Astrocyte (in vitro differentiated cells and primary cell): Measurements from ENCODE around the gene MAPKAP1. TPM values are rescaled to one million over a fixed set of nuclear protein-coding genes. Genes with fewer than 3 reads are reported as not detected.
A peak's percentile ranks its signal among the peaks of the same experiment; 100 is the strongest.

Source experiments
- DNase-seq: peaks from one replicate; pipeline ENCODE4 v3.0.0-alpha.2; 2010; ENCODE audit warnings: low read depth
- FAIRE-seq: peaks from 2 replicates; lab custom pipeline; 2011; peaks lifted over from hg19 to GRCh38; lab: Jason Lieb, UNC
- H2AFZ ChIP-seq: 2 replicates; pipeline ENCODE4 v1.6.0; 2012; ENCODE audit warnings: low read depth, low read length, inconsistent platforms
- H3K27ac ChIP-seq: 2 replicates; pipeline ENCODE4 v1.5.1; 2011; ENCODE audit warnings: low read depth, low read length, inconsistent platforms
- H3K27me3 ChIP-seq: 2 replicates; pipeline ENCODE4 v1.6.0; 2011; ENCODE audit warnings: low read length, inconsistent platforms; ENCODE audit not compliant: insufficient read depth
- H3K36me3 ChIP-seq: 2 replicates; pipeline ENCODE4 v1.5.1; 2011; ENCODE audit warnings: low read length, inconsistent platforms; ENCODE audit not compliant: insufficient read depth
- H3K4me1 ChIP-seq: 2 replicates; pipeline ENCODE4 v1.5.1; 2011; ENCODE audit warnings: low read length, inconsistent platforms; ENCODE audit not compliant: insufficient read depth
- H3K4me2 ChIP-seq: 2 replicates; pipeline ENCODE4 v1.6.0; 2012; ENCODE audit warnings: low read length, inconsistent platforms
- H3K4me3 ChIP-seq: 2 replicates; pipeline ENCODE4 v1.5.1; 2011; ENCODE audit warnings: low read depth, mild to moderate bottlenecking, low read length, inconsistent platforms; ENCODE audit not compliant: insufficient read depth
- H3K79me2 ChIP-seq: 2 replicates; pipeline ENCODE4 v1.6.0; 2012; ENCODE audit warnings: mild to moderate bottlenecking, low read length, inconsistent platforms; ENCODE audit not compliant: insufficient read depth
- H3K9ac ChIP-seq: 2 replicates; pipeline ENCODE4 v1.6.0; 2012; ENCODE audit warnings: mild to moderate bottlenecking, low read length, inconsistent platforms
- H3K9me3 ChIP-seq: 2 replicates; pipeline ENCODE4 v1.5.1; 2012; ENCODE audit warnings: low read depth, mild to moderate bottlenecking, low read length, inconsistent platforms; ENCODE audit not compliant: insufficient read depth
- H4K20me1 ChIP-seq: 2 replicates; pipeline ENCODE4 v1.6.0; 2012; ENCODE audit warnings: low read length, inconsistent platforms; ENCODE audit not compliant: insufficient read depth
- H3K27ac Mint-ChIP-seq: one replicate; pipeline ENCODE4 v1.8.0; 2021; ENCODE audit warnings: mild to moderate bottlenecking, mixed read lengths; ENCODE audit not compliant: unreplicated experiment
- H3K27me3 Mint-ChIP-seq: one replicate; pipeline ENCODE4 v1.8.0; 2021; ENCODE audit warnings: low read depth, mixed read lengths; ENCODE audit not compliant: unreplicated experiment
- H3K36me3 Mint-ChIP-seq: one replicate; pipeline ENCODE4 v1.8.0; 2021; ENCODE audit warnings: low read depth, mixed read lengths; ENCODE audit not compliant: unreplicated experiment
- H3K4me1 Mint-ChIP-seq: one replicate; pipeline ENCODE4 v1.8.0; 2021; ENCODE audit warnings: low read depth, mixed read lengths; ENCODE audit not compliant: unreplicated experiment
- H3K4me3 Mint-ChIP-seq: one replicate; pipeline ENCODE4 v1.8.0; 2021; ENCODE audit warnings: mild to moderate bottlenecking, moderate library complexity, mixed read lengths; ENCODE audit not compliant: unreplicated experiment
- H3K9me3 Mint-ChIP-seq: one replicate; pipeline ENCODE4 v1.8.0; 2021; ENCODE audit warnings: mild to moderate bottlenecking, mixed read lengths; ENCODE audit not compliant: unreplicated experiment
- EZH2 ChIP-seq: IDR thresholded peaks from 2 replicates; pipeline ENCODE4 v1.6.1; 2012; ENCODE audit warnings: mild to moderate bottlenecking, low read length, inconsistent platforms; ENCODE audit not compliant: insufficient read depth
- total RNA-seq: library from RNA; stranded (reverse); gene quantifications from 2 replicates; pipeline ENCODE4 v1.2.1, GENCODE V29; 2021
- TF ChIP-seq, protein P1 (sequence below): IDR thresholded peaks from 2 replicates; pipeline ENCODE4 v1.5.1; 2011; ENCODE audit warnings: low read depth, mild to moderate bottlenecking, inconsistent platforms, low read length, moderate library complexity; ENCODE audit not compliant: insufficient read depth

Gene MAPKAP1
- total RNA-seq, 1 donor from 2014 or later: 109 TPM

DNA sequence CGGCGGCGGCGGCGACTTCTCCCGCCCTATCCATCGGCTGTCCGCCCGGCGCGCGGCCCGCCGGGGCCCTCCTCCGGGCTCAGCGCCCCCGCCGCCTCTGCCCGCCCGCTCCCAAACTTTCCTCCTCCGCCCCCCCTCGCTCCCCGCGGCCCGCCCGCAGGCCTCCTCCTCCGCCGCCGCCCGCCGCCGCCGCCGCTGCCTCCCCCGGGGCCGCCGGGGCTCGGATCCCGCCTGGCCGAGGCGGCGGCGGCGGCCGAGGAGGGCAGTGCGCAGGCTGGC lies 39.7 kb upstream of the MAPKAP1 start:
- Histone ChIP-seq H4K20me1 (peaks cover 8% of the 10 kb centered on the region), H3K4me1 (peaks cover 25% of the 10 kb centered on the region), H3K9ac (peak overlapping the region; percentile 58), H3K4me3 (peak overlapping the region; percentile 63), H3K27me3 (no peaks in the 10 kb centered on the region), H3K9me3 (no peaks in the 10 kb centered on the region), H3K79me2 (peaks cover 44% of the 10 kb centered on the region), H2AFZ (no peak overlapping the region), H3K27ac (no peak overlapping the region), H3K4me2 (peak overlapping the region; percentile 88), H3K36me3 (no peaks in the 10 kb centered on the region)
- H3K9me3 Mint-ChIP-seq: no peaks in the 10 kb centered on the region
- no peak overlapping the region for H3K4me3 Mint-ChIP-seq
- DNase-seq (no peak), FAIRE-seq (no peak)
- TF ChIP-seq, protein P1, sequence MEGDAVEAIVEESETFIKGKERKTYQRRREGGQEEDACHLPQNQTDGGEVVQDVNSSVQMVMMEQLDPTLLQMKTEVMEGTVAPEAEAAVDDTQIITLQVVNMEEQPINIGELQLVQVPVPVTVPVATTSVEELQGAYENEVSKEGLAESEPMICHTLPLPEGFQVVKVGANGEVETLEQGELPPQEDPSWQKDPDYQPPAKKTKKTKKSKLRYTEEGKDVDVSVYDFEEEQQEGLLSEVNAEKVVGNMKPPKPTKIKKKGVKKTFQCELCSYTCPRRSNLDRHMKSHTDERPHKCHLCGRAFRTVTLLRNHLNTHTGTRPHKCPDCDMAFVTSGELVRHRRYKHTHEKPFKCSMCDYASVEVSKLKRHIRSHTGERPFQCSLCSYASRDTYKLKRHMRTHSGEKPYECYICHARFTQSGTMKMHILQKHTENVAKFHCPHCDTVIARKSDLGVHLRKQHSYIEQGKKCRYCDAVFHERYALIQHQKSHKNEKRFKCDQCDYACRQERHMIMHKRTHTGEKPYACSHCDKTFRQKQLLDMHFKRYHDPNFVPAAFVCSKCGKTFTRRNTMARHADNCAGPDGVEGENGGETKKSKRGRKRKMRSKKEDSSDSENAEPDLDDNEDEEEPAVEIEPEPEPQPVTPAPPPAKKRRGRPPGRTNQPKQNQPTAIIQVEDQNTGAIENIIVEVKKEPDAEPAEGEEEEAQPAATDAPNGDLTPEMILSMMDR: no peak
- no peak for TF ChIP-seq EZH2
- no peaks in the 10 kb centered on the region for H3K27me3 Mint-ChIP-seq
- H3K4me1 Mint-ChIP-seq: peaks cover 29% of the 10 kb centered on the region
- no peak overlapping the region for H3K27ac Mint-ChIP-seq
- H3K36me3 Mint-ChIP-seq: no peaks in the 10 kb centered on the region

DNA sequence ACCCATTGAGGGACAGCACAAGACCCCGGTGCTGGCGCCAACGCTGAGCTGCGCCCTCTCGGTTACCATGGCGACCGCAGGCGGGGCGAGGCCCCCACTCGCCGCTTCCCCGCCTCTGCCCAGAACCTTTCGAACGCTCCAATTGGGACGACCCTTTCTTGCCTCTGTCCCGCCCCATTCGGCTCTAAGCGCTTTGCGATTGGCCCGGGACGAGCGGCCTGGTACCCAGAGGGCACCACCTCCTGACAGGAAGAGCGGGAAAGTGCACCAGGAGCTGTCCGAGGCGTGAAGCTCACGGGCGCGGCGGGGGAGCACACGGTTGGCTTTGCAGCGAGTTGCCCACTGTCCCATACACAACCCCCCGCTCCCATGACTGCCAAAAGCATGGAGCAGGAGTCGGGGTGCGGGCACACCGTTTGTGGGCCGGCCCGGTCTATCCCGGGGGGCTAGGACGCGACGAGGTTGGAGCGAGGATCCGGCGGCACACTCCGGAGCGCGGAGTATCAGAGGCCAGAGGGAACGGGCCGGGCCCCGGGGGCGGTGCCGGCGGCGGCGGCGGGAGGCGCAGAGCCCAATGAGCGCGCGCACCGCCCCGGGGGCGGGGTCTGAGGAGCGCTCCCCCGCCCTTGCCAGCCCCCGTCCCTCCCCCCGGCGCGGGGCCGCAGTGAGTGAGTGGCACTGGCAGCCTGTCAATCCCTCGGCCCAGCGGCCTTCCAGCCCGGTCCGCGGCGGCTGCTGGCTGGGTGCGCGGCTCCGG lies 39.2 kb upstream of the MAPKAP1 start:
- peak overlapping the region; percentile 77 for H2AFZ ChIP-seq
- peak overlapping the region; percentile 90 for H3K4me3 Mint-ChIP-seq

More for the DNA sequence above, 39.2 kb upstream of the MAPKAP1 start:
- no peaks in the 10 kb centered on the region for H3K36me3 ChIP-seq
- no peaks in the 10 kb centered on the region for H3K9me3 ChIP-seq
- Mint-ChIP-seq H3K36me3 (no peaks in the 10 kb centered on the region), H3K27me3 (no peaks in the 10 kb centered on the region), H3K27ac (peak overlapping the region; percentile 47), H3K4me1 (peaks cover 25% of the 10 kb centered on the region), H3K9me3 (no peaks in the 10 kb centered on the region)
- FAIRE-seq (no peak), DNase-seq (peak; percentile 86)
- no peak for TF ChIP-seq EZH2
- TF ChIP-seq, protein P1: no peak
- peaks cover 25% of the 10 kb centered on the region for H3K4me1 ChIP-seq
- H3K79me2 ChIP-seq: peaks cover 39% of the 10 kb centered on the region
- H3K4me3 ChIP-seq: peak overlapping the region; percentile 63
- H3K4me2 ChIP-seq: peak overlapping the region; percentile 88
- H3K9ac ChIP-seq: peak overlapping the region; percentile 58
- H3K27me3 ChIP-seq: no peaks in the 10 kb centered on the region
- peaks cover 8% of the 10 kb centered on the region for H4K20me1 ChIP-seq
- peak overlapping the region; percentile 64 for H3K27ac ChIP-seq
